H9 (cell line): Measurements from ENCODE around the gene ARHGAP24. TPM values are rescaled to one million over a fixed set of nuclear protein-coding genes. Genes with fewer than 3 reads are reported as not detected.

ENCODE experiments used
- DNase-seq: peaks from one replicate; pipeline ENCODE4 v3.0.0-alpha.2; 2017
- H2AFZ ChIP-seq: one replicate; pipeline ENCODE4 v1.6.1; 2013; ENCODE audit warnings: mild to moderate bottlenecking, low read length, control low read depth, moderate library complexity
- H2AK5ac ChIP-seq: 2 replicates; pipeline ENCODE4 v1.6.1; 2013; ENCODE audit warnings: low read length, control low read depth, mixed read lengths; ENCODE audit not compliant: insufficient read length
- H2BK120ac ChIP-seq: one replicate; pipeline ENCODE4 v1.6.1; 2013; ENCODE audit warnings: low read depth, mild to moderate bottlenecking, low read length, control low read depth, inconsistent platforms; ENCODE audit not compliant: poor library complexity, severe bottlenecking
- H2BK12ac ChIP-seq: 2 replicates; pipeline ENCODE4 v1.6.1; 2013; ENCODE audit warnings: low read length, control low read depth, mixed read lengths, low read depth; ENCODE audit not compliant: insufficient read length
- H2BK15ac ChIP-seq: 2 replicates; pipeline ENCODE4 v1.6.1; 2013; ENCODE audit warnings: low read depth, low read length, control low read depth
- H2BK20ac ChIP-seq: one replicate; pipeline ENCODE4 v1.6.1; 2013; ENCODE audit warnings: low read depth, mild to moderate bottlenecking, low read length, control low read depth, inconsistent platforms; ENCODE audit not compliant: poor library complexity, severe bottlenecking
- H2BK5ac ChIP-seq: 2 replicates; pipeline ENCODE4 v1.6.1; 2013; ENCODE audit warnings: low read length, control low read depth, mixed read lengths; ENCODE audit not compliant: insufficient read length
- H3K14ac ChIP-seq: 2 replicates; pipeline ENCODE4 v1.6.1; 2013; ENCODE audit warnings: low read length, control low read depth; ENCODE audit not compliant: insufficient read depth
- H3K18ac ChIP-seq: 2 replicates; pipeline ENCODE4 v1.6.1; 2013; ENCODE audit warnings: low read depth, mild to moderate bottlenecking, mixed read lengths, low read length, control low read depth; ENCODE audit not compliant: insufficient read length
- H3K23ac ChIP-seq: 2 replicates; pipeline ENCODE4 v1.6.1; 2013; ENCODE audit warnings: low read length, control low read depth, mixed read lengths, low read depth; ENCODE audit not compliant: insufficient read length
- H3K23me2 ChIP-seq: 2 replicates; pipeline ENCODE4 v1.6.1; 2013; ENCODE audit warnings: low read depth, mild to moderate bottlenecking, mixed read lengths, low read length, control low read depth; ENCODE audit not compliant: insufficient read length, poor library complexity, severe bottlenecking
- H3K27ac ChIP-seq: 2 replicates; pipeline ENCODE4 v1.5.1; 2013; ENCODE audit warnings: low read length, control low read depth, mixed read lengths, low read depth; ENCODE audit not compliant: insufficient read length
- H3K27me3 ChIP-seq: 2 replicates; pipeline ENCODE4 v1.6.1; 2013; ENCODE audit warnings: low read length, control low read depth, inconsistent platforms; ENCODE audit not compliant: insufficient read depth
- H3K4ac ChIP-seq: 2 replicates; pipeline ENCODE4 v1.6.1; 2013; ENCODE audit warnings: low read depth, mild to moderate bottlenecking, control low read depth, inconsistent platforms, low read length, moderate library complexity
- H3K4me1 ChIP-seq: 2 replicates; pipeline ENCODE4 v1.6.1; 2013; ENCODE audit warnings: low read length, control low read depth, inconsistent platforms; ENCODE audit not compliant: insufficient read depth
- H3K4me2 ChIP-seq: 2 replicates; pipeline ENCODE4 v1.6.1; 2013; ENCODE audit warnings: low read length, control low read depth, mixed read lengths; ENCODE audit not compliant: insufficient read length, insufficient read depth
- H3K56ac ChIP-seq: 2 replicates; pipeline ENCODE4 v1.6.1; 2013; ENCODE audit warnings: low read depth, mild to moderate bottlenecking, mixed read lengths, low read length, control low read depth; ENCODE audit not compliant: insufficient read length
- H3K79me1 ChIP-seq: 2 replicates; pipeline ENCODE4 v1.6.1; 2013; ENCODE audit warnings: low read depth, mild to moderate bottlenecking, moderate library complexity, low read length, control low read depth, inconsistent platforms; ENCODE audit not compliant: insufficient read depth, poor library complexity, severe bottlenecking
- H3K79me2 ChIP-seq: 2 replicates; pipeline ENCODE4 v1.6.1; 2013; ENCODE audit warnings: low read length, control low read depth, inconsistent platforms; ENCODE audit not compliant: insufficient read depth
- H3K9ac ChIP-seq: 2 replicates; pipeline ENCODE4 v1.6.1; 2013; ENCODE audit warnings: low read length, control low read depth, mixed read lengths; ENCODE audit not compliant: insufficient read length; ENCODE audit errors: extremely low read depth
- H3K9me3 ChIP-seq: one replicate; pipeline ENCODE4 v1.6.1; 2013; ENCODE audit warnings: low read depth, low read length, inconsistent platforms; ENCODE audit not compliant: control insufficient read depth
- H3T11ph ChIP-seq: one replicate; pipeline ENCODE4 v1.6.1; 2013; ENCODE audit warnings: mild to moderate bottlenecking, low read length, control low read depth, inconsistent platforms
- H4K20me1 ChIP-seq: one replicate; pipeline ENCODE4 v1.6.1; 2013; ENCODE audit not compliant: control insufficient read depth, insufficient read length, insufficient read depth
- H4K5ac ChIP-seq: 2 replicates; pipeline ENCODE4 v1.6.1; 2013; ENCODE audit warnings: low read depth, mild to moderate bottlenecking, mixed read lengths, low read length, control low read depth; ENCODE audit not compliant: insufficient read length
- H4K8ac ChIP-seq: replicated peaks from 2 replicates; pipeline ENCODE4 v1.6.1; 2013; ENCODE audit warnings: low read length, control low read depth, mixed read lengths, low read depth; ENCODE audit not compliant: insufficient read length
- H4K91ac ChIP-seq: 2 replicates; pipeline ENCODE4 v1.6.1; 2013; ENCODE audit warnings: low read depth, mild to moderate bottlenecking, moderate library complexity, mixed read lengths, low read length, control low read depth; ENCODE audit not compliant: insufficient read length
- H3K27ac Mint-ChIP-seq, 3 experiments: 2 replicates in 2 of 3; 3 replicates in 1 of 3; pipeline ENCODE4 v1.8.0; 2020 to 2021; ENCODE audit warnings: mixed read lengths in 3 of 3, mild to moderate bottlenecking in 1 of 3, moderate library complexity in 1 of 3
- H3K27me3 Mint-ChIP-seq: 2 replicates; pipeline ENCODE4 v1.8.0; 2021; ENCODE audit warnings: low read depth, mild to moderate bottlenecking, moderate library complexity, mixed read lengths
- H3K36me3 Mint-ChIP-seq, 3 experiments: 2 replicates in 2 of 3; 3 replicates in 1 of 3; pipeline ENCODE4 v1.8.0; 2020 to 2021; ENCODE audit warnings: low read depth in 3 of 3, mixed read lengths in 3 of 3; ENCODE audit not compliant: insufficient read depth in 1 of 3
- H3K4me1 Mint-ChIP-seq, 2 experiments: 2 replicates each; pipeline ENCODE4 v1.8.0; 2020; ENCODE audit warnings: mixed read lengths in 2 of 2
- H3K4me3 Mint-ChIP-seq, 2 experiments: 2 replicates in 1 of 2; 3 replicates in 1 of 2; pipeline ENCODE4 v1.8.0; 2020 to 2021; ENCODE audit warnings: mild to moderate bottlenecking in 2 of 2, mixed read lengths in 2 of 2, moderate library complexity in 1 of 2
- H3K9me3 Mint-ChIP-seq, 2 experiments: 2 replicates in 1 of 2; 3 replicates in 1 of 2; pipeline ENCODE4 v1.8.0; 2020; ENCODE audit warnings: mild to moderate bottlenecking in 2 of 2, mixed read lengths in 2 of 2, moderate library complexity in 1 of 2
- WGBS: extraction: QIAGEN DNeasy Blood & Tissue Kit; methylation state at CpG from one replicate; pipeline ENCODE4 v1.1.7; 2013; ENCODE audit warnings: missing lambda C conversion rate, low lambda C conversion rate, mixed read lengths; ENCODE audit not compliant: insufficient read length; ENCODE audit errors: extremely low coverage; 5-methylcytosine and 5-hydroxymethylcytosine counted together
- total RNA-seq: library from RNA; stranded (reverse); gene quantifications from 2 replicates; pipeline ENCODE4 v1.2.1, GENCODE V29; 2021
- TF ChIP-seq, protein P1 (sequence below): fragments of 200-600 bp; sonication (generic); conservative IDR thresholded peaks from 3 replicates; pipeline ENCODE4 v1.8.0; 2021; ENCODE audit warnings: antibody characterized with exemption, mild to moderate bottlenecking

Gene ARHGAP24
- total RNA-seq, 1 experiment from 2014 or later = 0.37 TPM

GRCh38 chr4:85498068-85498733 lies 23.3 kb downstream of the ARHGAP24 start:
- no peak for DNase-seq

More at GRCh38 chr4:85498068-85498733, 23.3 kb downstream of the ARHGAP24 start:
- H2BK5ac ChIP-seq = no peak overlapping the region
- H4K5ac ChIP-seq = no peak overlapping the region
- H3K4me1 ChIP-seq = no peaks in the 10 kb centered on the region
- H3K23me2 ChIP-seq = no peaks in the 10 kb centered on the region
- H3K9ac ChIP-seq = no peak overlapping the region
- no peak overlapping the region for H2AK5ac ChIP-seq
- Mint-ChIP-seq H3K4me3 (no peak overlapping the region), H3K36me3 (no peaks in the 10 kb centered on the region), H3K9me3 (no peaks in the 10 kb centered on the region; a peak in 1 of 5 replicates), H3K4me1 (no peaks in the 10 kb centered on the region), H3K27me3 (no peaks in the 10 kb centered on the region), H3K27ac (no peak overlapping the region)
- no peaks in the 10 kb centered on the region for H4K20me1 ChIP-seq
- H4K8ac ChIP-seq = no peak overlapping the region
- H3K4ac ChIP-seq = no peak overlapping the region
- H3K14ac ChIP-seq = no peak overlapping the region
- H3K79me2 ChIP-seq = no peaks in the 10 kb centered on the region
- no peak overlapping the region for H3K56ac ChIP-seq
- H2BK120ac ChIP-seq = no peak overlapping the region
- TF ChIP-seq, protein P1, sequence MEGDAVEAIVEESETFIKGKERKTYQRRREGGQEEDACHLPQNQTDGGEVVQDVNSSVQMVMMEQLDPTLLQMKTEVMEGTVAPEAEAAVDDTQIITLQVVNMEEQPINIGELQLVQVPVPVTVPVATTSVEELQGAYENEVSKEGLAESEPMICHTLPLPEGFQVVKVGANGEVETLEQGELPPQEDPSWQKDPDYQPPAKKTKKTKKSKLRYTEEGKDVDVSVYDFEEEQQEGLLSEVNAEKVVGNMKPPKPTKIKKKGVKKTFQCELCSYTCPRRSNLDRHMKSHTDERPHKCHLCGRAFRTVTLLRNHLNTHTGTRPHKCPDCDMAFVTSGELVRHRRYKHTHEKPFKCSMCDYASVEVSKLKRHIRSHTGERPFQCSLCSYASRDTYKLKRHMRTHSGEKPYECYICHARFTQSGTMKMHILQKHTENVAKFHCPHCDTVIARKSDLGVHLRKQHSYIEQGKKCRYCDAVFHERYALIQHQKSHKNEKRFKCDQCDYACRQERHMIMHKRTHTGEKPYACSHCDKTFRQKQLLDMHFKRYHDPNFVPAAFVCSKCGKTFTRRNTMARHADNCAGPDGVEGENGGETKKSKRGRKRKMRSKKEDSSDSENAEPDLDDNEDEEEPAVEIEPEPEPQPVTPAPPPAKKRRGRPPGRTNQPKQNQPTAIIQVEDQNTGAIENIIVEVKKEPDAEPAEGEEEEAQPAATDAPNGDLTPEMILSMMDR = no peak
- no peak overlapping the region for H4K91ac ChIP-seq
- H2BK12ac ChIP-seq = no peak overlapping the region
- no peak overlapping the region for H2BK15ac ChIP-seq
- H2BK20ac ChIP-seq = no peak overlapping the region
- H3K9me3 ChIP-seq = no peaks in the 10 kb centered on the region
- WGBS = no CpG with 5 or more reads among the region's 5 CpGs
- H3T11ph ChIP-seq = no peak overlapping the region
- no peak overlapping the region for H3K18ac ChIP-seq
- no peaks in the 10 kb centered on the region for H3K79me1 ChIP-seq
- no peak overlapping the region for H3K27ac ChIP-seq
- H3K4me2 ChIP-seq = no peak overlapping the region
- H2AFZ ChIP-seq = peak overlapping the region; percentile 22
- H3K23ac ChIP-seq = no peak overlapping the region
- no peaks in the 10 kb centered on the region for H3K27me3 ChIP-seq
